Activated CD8-positive, alpha-beta T cell treated with anti-CD3 and anti-CD28 coated beads for 36 hours (primary cell): ENCODE results near the gene TCN2. TPM values are rescaled to one million over a fixed set of nuclear protein-coding genes. Genes with fewer than 3 reads are reported as not detected.
"Not testable (repeated sequence)": the region's sequence is repeated elsewhere in the genome, so short reads cannot be mapped to it uniquely, and the experiment has no call there.

Experiments used
- ATAC-seq: fragments of 200-7000 bp; cut with Tn5 transposase; one replicate; pipeline ENCODE4 v1.10.0; 2021; ENCODE audit warnings: mild to moderate bottlenecking, moderate library complexity
- CTCF ChIA-PET: fragments of 350-600 bp; sonication (Branson Sonifier 250); formaldehyde crosslinking; loops from one replicate; lab custom pipeline; 2021; ENCODE audit warnings: antibody characterized with exemption; lab: Charles Lee
- POLR2A ChIA-PET: fragments of 350-600 bp; sonication (Branson Sonifier 250); formaldehyde crosslinking; loops from one replicate; lab custom pipeline; 2021; ENCODE audit warnings: antibody characterized with exemption; lab: Charles Lee
- DNase-seq: peaks from one replicate; pipeline ENCODE4 v3.0.0-alpha.2; 2020
- H3K27ac Mint-ChIP-seq: one replicate; pipeline ENCODE4 v1.8.0; 2021; ENCODE audit warnings: mild to moderate bottlenecking, mixed read lengths
- H3K27me3 Mint-ChIP-seq: one replicate; pipeline ENCODE4 v1.8.0; 2021; ENCODE audit warnings: mixed read lengths
- H3K36me3 Mint-ChIP-seq: one replicate; pipeline ENCODE4 v1.8.0; 2021; ENCODE audit warnings: low read depth, mixed read lengths
- H3K4me1 Mint-ChIP-seq: one replicate; pipeline ENCODE4 v1.8.0; 2021; ENCODE audit warnings: low read depth, mixed read lengths
- H3K4me3 Mint-ChIP-seq: one replicate; pipeline ENCODE4 v1.8.0; 2021; ENCODE audit warnings: mild to moderate bottlenecking, moderate library complexity, mixed read lengths
- H3K9me3 Mint-ChIP-seq: one replicate; pipeline ENCODE4 v1.8.0; 2021; ENCODE audit warnings: mixed read lengths
- intact Hi-C: fragments of 100-400 bp; cut with micrococcal nuclease; formaldehyde crosslinking; loops from one replicate; pipeline ENCODE4 v1.10.0; 2022
- total RNA-seq, 2 experiments: library from RNA; stranded (reverse); gene quantifications; one replicate each; pipeline ENCODE4 v1.2.3, GENCODE V29; 2021
- TF ChIP-seq, protein P1 (sequence below): fragments of 200-600 bp; IDR thresholded peaks from one replicate; pipeline ENCODE4 v1.8.0; 2022; ENCODE audit warnings: antibody characterized with exemption, mild to moderate bottlenecking

The TCN2 gene
- total RNA-seq, 2 experiments from 2014 or later, result 0.16 TPM; not detected in 1

DNA sequence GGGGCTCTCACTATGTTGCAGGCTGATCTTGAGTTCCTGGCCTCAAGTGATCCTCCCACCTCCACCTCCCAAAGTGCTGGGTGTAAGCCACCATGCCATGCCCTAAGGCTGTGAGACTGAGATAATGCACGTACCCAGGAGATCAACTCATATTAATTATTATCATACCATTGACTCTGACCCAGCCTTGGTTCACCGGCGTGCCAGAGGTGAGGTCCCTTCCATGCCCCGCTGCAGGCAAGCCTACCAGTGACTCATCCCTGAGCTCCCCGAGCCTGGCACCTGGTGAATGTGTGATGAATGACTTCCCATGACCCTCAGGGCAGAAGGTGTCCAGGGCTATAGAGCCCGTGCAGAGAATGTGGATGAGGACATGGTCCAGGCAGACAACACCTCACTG is 44.6 kb upstream of the TCN2 start:
- no peak overlapping the region for H3K27ac Mint-ChIP-seq
- TF ChIP-seq, protein P1, sequence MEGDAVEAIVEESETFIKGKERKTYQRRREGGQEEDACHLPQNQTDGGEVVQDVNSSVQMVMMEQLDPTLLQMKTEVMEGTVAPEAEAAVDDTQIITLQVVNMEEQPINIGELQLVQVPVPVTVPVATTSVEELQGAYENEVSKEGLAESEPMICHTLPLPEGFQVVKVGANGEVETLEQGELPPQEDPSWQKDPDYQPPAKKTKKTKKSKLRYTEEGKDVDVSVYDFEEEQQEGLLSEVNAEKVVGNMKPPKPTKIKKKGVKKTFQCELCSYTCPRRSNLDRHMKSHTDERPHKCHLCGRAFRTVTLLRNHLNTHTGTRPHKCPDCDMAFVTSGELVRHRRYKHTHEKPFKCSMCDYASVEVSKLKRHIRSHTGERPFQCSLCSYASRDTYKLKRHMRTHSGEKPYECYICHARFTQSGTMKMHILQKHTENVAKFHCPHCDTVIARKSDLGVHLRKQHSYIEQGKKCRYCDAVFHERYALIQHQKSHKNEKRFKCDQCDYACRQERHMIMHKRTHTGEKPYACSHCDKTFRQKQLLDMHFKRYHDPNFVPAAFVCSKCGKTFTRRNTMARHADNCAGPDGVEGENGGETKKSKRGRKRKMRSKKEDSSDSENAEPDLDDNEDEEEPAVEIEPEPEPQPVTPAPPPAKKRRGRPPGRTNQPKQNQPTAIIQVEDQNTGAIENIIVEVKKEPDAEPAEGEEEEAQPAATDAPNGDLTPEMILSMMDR, result no peak
- H3K27me3 Mint-ChIP-seq, result no peaks in the 10 kb centered on the region
- H3K4me1 Mint-ChIP-seq, result no peaks in the 10 kb centered on the region
- ATAC-seq, result no peak
- no peak overlapping the region for H3K4me3 Mint-ChIP-seq
- CTCF ChIA-PET, result no interaction called here
- H3K9me3 Mint-ChIP-seq, result no peaks in the 10 kb centered on the region
- no peaks in the 10 kb centered on the region for H3K36me3 Mint-ChIP-seq
- no peak for DNase-seq
- POLR2A ChIA-PET, result no interaction called here
- intact Hi-C loops, result no loop called here

DNA sequence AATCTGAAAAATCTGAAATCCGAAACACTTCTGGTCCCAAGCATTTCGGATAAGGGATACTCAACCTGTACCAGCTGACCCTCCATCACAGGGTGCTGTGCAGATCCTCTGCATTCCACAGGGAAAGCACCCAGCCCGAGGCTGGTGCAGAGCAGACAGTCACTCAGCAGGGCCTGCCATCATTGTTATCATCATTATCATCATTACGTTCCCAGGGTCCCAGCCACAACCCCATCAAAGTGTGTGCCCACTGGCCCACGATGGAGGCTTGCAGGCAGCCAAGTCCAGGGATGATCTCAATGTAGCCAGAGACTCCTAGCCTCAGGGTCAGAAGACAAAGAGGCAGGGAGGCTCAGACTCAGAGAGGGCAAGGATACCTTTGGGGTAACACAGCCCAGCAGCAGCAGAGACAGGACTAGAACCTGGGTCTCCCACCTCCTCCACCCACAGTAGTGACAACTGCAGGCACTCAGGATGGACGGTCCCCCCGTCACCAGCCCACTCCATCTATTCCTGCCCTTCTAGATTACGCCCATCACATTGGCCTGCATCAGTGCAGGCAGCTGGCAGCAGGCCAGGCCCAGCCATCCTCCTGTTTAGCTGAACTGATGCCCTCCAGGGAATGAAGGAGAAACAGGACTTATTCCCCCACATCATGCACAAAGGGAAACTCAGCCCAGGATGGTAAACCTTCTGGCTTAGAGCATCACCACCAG is 42.8 kb upstream of the TCN2 start:
- POLR2A ChIA-PET, result interaction anchor here (0.7 kb wide), 1 partner anchor 173 kb away, joined by 3 read pairs; no protein-coding TSS in a partner anchor

DNA sequence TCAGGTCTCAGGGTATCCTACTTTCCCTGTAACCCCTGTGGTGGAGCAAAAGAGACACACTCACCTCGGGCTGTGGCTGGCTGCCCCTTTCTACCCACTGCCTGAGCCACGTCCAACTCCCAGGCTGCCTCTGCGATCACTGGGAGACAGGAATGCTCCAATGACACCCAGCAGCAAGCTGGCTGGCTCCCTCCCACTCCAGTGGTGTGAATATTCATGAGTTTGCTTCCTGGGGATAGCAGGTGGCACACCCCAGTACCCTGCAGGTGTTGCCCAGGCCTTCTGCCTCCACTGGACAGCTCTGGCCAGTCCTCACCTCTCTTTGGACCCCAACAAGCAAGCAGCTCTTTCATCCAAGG is 42.2 kb upstream of the TCN2 start:
- Mint-ChIP-seq H3K4me3 (no peak overlapping the region), H3K36me3 (no peaks in the 10 kb centered on the region), H3K4me1 (no peaks in the 10 kb centered on the region), H3K9me3 (no peaks in the 10 kb centered on the region), H3K27me3 (no peaks in the 10 kb centered on the region), H3K27ac (no peak overlapping the region)
- TF ChIP-seq, protein P1, result no peak
- ATAC-seq, result no peak
- POLR2A ChIA-PET, result interaction anchor here (0.7 kb wide), 1 partner anchor 173 kb away, joined by 3 read pairs; no protein-coding TSS in a partner anchor
- CTCF ChIA-PET, result no interaction called here
- intact Hi-C loops, result no loop called here
- no peak for DNase-seq

More for the DNA sequence above, 42.8 kb upstream of the TCN2 start:
- Mint-ChIP-seq H3K4me1 (no peaks in the 10 kb centered on the region), H3K4me3 (no peak overlapping the region), H3K27me3 (no peaks in the 10 kb centered on the region), H3K36me3 (no peaks in the 10 kb centered on the region), H3K9me3 (no peaks in the 10 kb centered on the region), H3K27ac (no peak overlapping the region)
- ATAC-seq, result no peak
- no peak for DNase-seq
- TF ChIP-seq, protein P1, result no peak
- CTCF ChIA-PET, result no interaction called here
- intact Hi-C loops, result no loop called here

DNA sequence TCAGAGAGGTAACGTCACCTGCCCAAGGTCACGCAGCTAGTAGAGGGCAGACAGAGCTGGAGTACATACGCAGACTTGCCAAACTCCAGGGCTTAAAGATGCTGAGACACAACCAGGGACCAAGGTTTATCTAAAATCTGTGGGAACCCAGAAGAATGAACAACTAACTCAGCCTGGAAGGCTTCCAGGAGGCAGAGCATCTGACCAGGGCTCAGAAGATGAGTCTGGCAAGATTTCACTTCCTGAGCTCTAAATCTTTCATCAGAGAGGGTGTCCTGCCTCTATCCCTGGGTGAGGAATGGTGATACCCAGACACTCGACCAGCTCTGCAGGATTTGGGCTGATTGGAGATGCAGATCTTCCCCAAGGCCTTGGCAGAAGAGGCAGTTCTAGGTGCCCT is 41.6 kb upstream of the TCN2 start:
- POLR2A ChIA-PET, result interaction anchor here (1.2 kb wide), 1 partner anchor 15 kb away, joined by 4 read pairs; no protein-coding TSS in a partner anchor
- no peaks in the 10 kb centered on the region for H3K36me3 Mint-ChIP-seq
- CTCF ChIA-PET, result interaction anchor here (0.8 to 1.6 kb wide), 2 partner anchors 10 to 20 kb away, joined by 3 to 4 read pairs; no protein-coding TSS in a partner anchor
- H3K27me3 Mint-ChIP-seq, result no peaks in the 10 kb centered on the region
- H3K9me3 Mint-ChIP-seq, result no peaks in the 10 kb centered on the region
- H3K27ac Mint-ChIP-seq, result no peak overlapping the region
- ATAC-seq, result no peak
- no peak overlapping the region for H3K4me3 Mint-ChIP-seq
- H3K4me1 Mint-ChIP-seq, result no peaks in the 10 kb centered on the region
- DNase-seq, result no peak
- intact Hi-C loops, result no loop called here
- TF ChIP-seq, protein P1, result no peak

DNA sequence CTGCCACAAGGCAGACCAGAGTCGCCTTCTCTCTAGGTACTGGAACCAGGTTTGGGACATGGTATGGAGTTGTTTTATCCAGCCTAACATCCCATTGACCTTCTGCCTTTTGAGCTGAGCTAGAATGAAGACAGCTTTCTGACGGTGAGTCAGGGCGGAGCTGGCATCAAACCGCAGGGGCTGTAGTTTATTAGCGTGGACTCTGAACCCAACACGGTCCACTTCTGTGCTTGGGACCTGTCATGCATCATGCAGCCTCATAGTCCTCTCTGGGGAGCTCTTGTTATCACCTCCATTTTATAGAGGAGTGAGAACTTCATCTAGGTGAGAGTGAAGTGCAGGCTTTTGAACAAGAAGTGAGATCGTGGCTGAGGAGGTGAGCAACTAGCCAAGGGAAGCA is 40.8 kb upstream of the TCN2 start:
- ChIA-PET CTCF (interaction anchor here (1.6 kb wide), 1 partner anchor 10 kb away, joined by 4 read pairs; no protein-coding TSS in a partner anchor), POLR2A (interaction anchor here (0.9 to 1.2 kb wide), 2 partner anchors 14 to 129 kb away, joined by 3 to 4 read pairs; no protein-coding TSS in a partner anchor)
- Mint-ChIP-seq H3K27ac (no peak overlapping the region), H3K9me3 (no peaks in the 10 kb centered on the region), H3K4me1 (no peaks in the 10 kb centered on the region), H3K36me3 (no peaks in the 10 kb centered on the region), H3K27me3 (no peaks in the 10 kb centered on the region), H3K4me3 (no peak overlapping the region)
- ATAC-seq (no peak), DNase-seq (no peak)
- TF ChIP-seq, protein P1, result no peak
- intact Hi-C loops, result no loop called here

DNA sequence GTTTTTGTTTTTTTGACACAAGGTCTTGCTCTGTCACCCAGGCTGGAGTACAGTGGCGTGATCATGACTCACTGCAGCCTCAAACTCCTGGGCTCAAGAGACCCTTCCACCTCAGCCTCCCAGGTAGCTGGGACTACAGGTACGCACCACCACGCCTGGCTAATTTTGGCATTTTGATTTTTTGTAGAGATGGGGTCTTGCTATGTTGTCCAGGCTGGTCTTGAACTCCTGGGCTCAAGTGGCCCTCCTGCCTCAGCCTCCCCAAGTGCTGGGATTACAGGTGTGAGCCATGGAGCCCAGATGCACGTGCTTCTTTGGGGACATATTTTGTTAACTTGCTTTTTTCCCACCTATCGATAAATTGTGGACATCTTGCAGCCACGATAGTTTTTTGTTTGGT is 39.7 kb upstream of the TCN2 start:
- H3K27ac Mint-ChIP-seq, H3K36me3 Mint-ChIP-seq, H3K4me3 Mint-ChIP-seq, H3K9me3 Mint-ChIP-seq, ATAC-seq, intact Hi-C loops, H3K4me1 Mint-ChIP-seq, DNase-seq, H3K27me3 Mint-ChIP-seq, CTCF ChIA-PET: not testable (repeated sequence)
- POLR2A ChIA-PET, result interaction anchor here (1.0 kb wide), 1 partner anchor 14 kb away, joined by 3 read pairs; no protein-coding TSS in a partner anchor
